Effector CD8-positive, alpha-beta T cell (primary cell): ENCODE data around the gene ARRB1.
A peak's percentile ranks its signal among the peaks of the same experiment; 100 is the strongest.

ENCODE experiments used
- DNase-seq: peaks from one replicate; lab custom pipeline; 2025; lab: John Stamatoyannopoulos, UW

Gene ARRB1

GRCh38 chr11:75225794-75226193 is 125.7 kb downstream of the ARRB1 start:
- DNase-seq, result no peak

GRCh38 chr11:75223954-75224643 is 127.4 kb downstream of the ARRB1 start:
- no peak for DNase-seq

- no peak for DNase-seq
Measured at GRCh38 chr11:75219869-75220268, 131.6 kb downstream of the ARRB1 start.

GRCh38 chr11:75214843-75215242 is 136.6 kb downstream of the ARRB1 start:
- no peak for DNase-seq

DNA sequence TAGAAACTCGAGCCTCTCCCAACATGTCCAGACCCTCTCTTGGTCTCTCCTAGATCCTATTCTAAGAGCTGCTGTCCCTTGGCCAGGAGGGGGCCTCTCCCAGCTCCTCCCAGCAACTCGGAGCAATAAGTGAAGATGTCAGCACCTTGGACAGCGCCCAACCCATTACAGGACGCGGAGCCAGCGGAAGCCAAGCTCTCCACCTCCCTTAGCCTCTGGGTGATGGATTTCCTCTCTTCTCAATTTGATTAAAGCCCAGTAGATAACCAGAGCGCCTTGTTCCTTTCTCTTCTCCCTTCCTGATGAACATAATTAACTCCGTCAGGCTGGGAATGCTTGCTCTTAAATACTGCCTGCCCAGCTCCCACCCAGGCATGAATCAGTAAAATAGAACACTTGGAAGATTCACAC is 137.0 kb downstream of the ARRB1 start:
- DNase-seq, result peak; percentile 66
